RWPE2 (cell line): ENCODE results near the gene SLC39A7.

Source experiments
- ATAC-seq: fragments of 200-7000 bp; cut with Tn5 transposase; 3 replicates; pipeline ENCODE4 v1.9.1; 2021; ENCODE audit warnings: low read depth
- DNase-seq: peaks from one replicate; pipeline ENCODE4 v3.0.0-alpha.2; 2020; ENCODE audit warnings: low spot score
- H3K27ac ChIP-seq: fragments of 450-650 bp; 2 replicates; pipeline ENCODE4 v1.5.1; 2017; ENCODE audit warnings: mild to moderate bottlenecking; ENCODE audit not compliant: poor library complexity, severe bottlenecking
- H3K27me3 ChIP-seq: fragments of 250-450 bp; sonication (Bioruptor Pico); 2 replicates; pipeline ENCODE4 v1.5.1; 2021; ENCODE audit warnings: mild to moderate bottlenecking, moderate library complexity; ENCODE audit not compliant: insufficient read depth, poor library complexity, severe bottlenecking
- H3K36me3 ChIP-seq: fragments of 250-450 bp; sonication (Bioruptor Pico); 2 replicates; pipeline ENCODE4 v1.5.1; 2020; ENCODE audit warnings: low read depth, mild to moderate bottlenecking, moderate library complexity
- H3K4me1 ChIP-seq: fragments of 250-450 bp; sonication (Bioruptor Pico); 2 replicates; pipeline ENCODE4 v1.5.1; 2021; ENCODE audit warnings: mild to moderate bottlenecking, moderate library complexity; ENCODE audit not compliant: insufficient read depth, poor library complexity, severe bottlenecking
- H3K4me3 ChIP-seq: fragments of 250-450 bp; sonication (Bioruptor Pico); 2 replicates; pipeline ENCODE4 v1.5.1; 2021; ENCODE audit warnings: mild to moderate bottlenecking, moderate library complexity; ENCODE audit not compliant: severe bottlenecking
- H3K9me3 ChIP-seq: fragments of 250-450 bp; sonication (Bioruptor Pico); 2 replicates; pipeline ENCODE4 v1.5.1; 2021; ENCODE audit warnings: mild to moderate bottlenecking, moderate library complexity; ENCODE audit not compliant: severe bottlenecking
- TF ChIP-seq, protein P1 (sequence below): fragments of 450-650 bp; IDR thresholded peaks from one replicate; pipeline ENCODE4 v1.5.1; 2017; ENCODE audit warnings: mild to moderate bottlenecking, moderate library complexity; ENCODE audit not compliant: poor library complexity, severe bottlenecking

SLC39A7 gene

DNA sequence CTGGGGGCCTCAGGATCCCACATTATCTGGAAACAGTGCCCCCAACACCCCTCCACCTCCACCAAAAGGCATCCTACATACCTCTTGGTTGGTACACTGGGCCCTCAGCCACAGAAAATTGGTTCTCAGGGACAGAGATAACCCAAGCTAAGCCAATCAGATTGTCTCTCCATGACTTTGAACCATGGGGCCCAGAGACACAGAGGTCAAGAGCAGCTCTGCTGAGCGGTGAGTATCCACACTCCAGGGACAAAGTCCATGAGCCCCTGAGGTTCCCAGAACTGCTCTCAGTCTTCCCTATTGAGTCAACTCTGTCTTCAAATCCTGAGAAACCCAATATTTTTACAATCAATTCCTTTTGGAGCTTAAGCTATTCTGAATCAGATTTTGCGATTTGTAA is 43.7 kb upstream of the SLC39A7 start:
- ATAC-seq (no peak), DNase-seq (no peak)
- H3K4me1 ChIP-seq, result peaks cover 6% of the 10 kb centered on the region
- no peaks in the 10 kb centered on the region for H3K9me3 ChIP-seq
- H3K27ac ChIP-seq, result no peak overlapping the region
- no peak overlapping the region for H3K4me3 ChIP-seq
- TF ChIP-seq, protein P1, sequence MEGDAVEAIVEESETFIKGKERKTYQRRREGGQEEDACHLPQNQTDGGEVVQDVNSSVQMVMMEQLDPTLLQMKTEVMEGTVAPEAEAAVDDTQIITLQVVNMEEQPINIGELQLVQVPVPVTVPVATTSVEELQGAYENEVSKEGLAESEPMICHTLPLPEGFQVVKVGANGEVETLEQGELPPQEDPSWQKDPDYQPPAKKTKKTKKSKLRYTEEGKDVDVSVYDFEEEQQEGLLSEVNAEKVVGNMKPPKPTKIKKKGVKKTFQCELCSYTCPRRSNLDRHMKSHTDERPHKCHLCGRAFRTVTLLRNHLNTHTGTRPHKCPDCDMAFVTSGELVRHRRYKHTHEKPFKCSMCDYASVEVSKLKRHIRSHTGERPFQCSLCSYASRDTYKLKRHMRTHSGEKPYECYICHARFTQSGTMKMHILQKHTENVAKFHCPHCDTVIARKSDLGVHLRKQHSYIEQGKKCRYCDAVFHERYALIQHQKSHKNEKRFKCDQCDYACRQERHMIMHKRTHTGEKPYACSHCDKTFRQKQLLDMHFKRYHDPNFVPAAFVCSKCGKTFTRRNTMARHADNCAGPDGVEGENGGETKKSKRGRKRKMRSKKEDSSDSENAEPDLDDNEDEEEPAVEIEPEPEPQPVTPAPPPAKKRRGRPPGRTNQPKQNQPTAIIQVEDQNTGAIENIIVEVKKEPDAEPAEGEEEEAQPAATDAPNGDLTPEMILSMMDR, result no peak
- no peaks in the 10 kb centered on the region for H3K27me3 ChIP-seq
- H3K36me3 ChIP-seq, result no peaks in the 10 kb centered on the region

DNA sequence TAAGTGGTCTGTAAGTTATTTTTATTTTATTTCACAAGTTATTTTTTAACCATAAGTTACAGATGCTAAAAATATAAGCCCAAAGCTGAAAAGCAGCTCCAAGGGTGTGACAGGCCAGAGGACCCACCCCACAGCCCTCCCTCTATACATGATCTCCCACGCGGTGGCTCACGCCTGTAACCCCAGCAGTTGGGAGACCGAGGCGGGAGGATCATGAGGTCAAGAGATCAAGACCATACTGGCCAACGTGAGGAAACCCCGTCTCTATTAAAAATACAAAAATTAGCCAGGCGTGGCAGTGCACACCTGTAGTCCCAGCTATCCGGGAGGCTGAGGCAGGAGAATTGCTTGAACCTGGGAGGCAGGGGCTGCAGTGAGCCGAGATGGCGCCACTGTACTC is 40.6 kb upstream of the SLC39A7 start:
- Histone ChIP-seq H3K4me1 (peaks cover 6% of the 10 kb centered on the region), H3K27ac (no peak overlapping the region), H3K36me3 (no peaks in the 10 kb centered on the region), H3K27me3 (no peaks in the 10 kb centered on the region), H3K4me3 (no peak overlapping the region), H3K9me3 (no peaks in the 10 kb centered on the region)
- ATAC-seq, result no peak
- TF ChIP-seq, protein P1, result no peak
- DNase-seq, result no peak

DNA sequence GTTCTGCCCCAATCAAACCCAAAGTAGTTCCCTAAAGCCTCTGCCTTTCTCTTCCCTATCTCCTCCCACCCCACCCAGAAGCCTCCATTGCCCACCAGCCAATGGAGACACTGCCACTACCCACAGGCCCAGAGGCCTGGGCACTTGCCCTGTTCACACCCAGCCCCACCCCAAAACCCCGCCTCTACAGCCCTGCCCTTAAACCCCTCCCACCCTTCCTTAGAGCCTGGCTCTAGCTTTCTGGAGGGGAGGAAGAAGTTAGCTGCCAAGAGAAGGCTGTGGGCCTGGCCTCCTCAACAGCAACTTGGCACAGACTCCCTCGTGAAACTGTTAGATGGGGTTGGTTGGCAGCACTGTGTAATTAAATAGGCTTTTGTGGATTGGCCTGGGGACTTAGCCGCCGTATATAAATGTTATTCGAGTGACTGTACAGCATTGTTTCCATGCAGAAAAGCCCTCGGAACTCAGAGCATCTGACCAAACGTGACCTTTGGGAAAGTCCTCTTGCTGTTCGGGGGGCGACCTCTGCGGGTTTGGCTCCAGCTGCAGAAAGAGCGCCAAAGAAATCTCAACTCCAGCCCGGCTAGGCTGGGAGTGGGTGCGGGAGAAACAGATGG is 39.8 kb upstream of the SLC39A7 start:
- Histone ChIP-seq H3K4me3 (no peak overlapping the region), H3K9me3 (no peaks in the 10 kb centered on the region), H3K27ac (no peak overlapping the region), H3K27me3 (no peaks in the 10 kb centered on the region), H3K36me3 (no peaks in the 10 kb centered on the region), H3K4me1 (peaks cover 6% of the 10 kb centered on the region)
- ATAC-seq (peak; percentile 64), DNase-seq (peak; percentile 37)
- TF ChIP-seq, protein P1, result no peak

DNA sequence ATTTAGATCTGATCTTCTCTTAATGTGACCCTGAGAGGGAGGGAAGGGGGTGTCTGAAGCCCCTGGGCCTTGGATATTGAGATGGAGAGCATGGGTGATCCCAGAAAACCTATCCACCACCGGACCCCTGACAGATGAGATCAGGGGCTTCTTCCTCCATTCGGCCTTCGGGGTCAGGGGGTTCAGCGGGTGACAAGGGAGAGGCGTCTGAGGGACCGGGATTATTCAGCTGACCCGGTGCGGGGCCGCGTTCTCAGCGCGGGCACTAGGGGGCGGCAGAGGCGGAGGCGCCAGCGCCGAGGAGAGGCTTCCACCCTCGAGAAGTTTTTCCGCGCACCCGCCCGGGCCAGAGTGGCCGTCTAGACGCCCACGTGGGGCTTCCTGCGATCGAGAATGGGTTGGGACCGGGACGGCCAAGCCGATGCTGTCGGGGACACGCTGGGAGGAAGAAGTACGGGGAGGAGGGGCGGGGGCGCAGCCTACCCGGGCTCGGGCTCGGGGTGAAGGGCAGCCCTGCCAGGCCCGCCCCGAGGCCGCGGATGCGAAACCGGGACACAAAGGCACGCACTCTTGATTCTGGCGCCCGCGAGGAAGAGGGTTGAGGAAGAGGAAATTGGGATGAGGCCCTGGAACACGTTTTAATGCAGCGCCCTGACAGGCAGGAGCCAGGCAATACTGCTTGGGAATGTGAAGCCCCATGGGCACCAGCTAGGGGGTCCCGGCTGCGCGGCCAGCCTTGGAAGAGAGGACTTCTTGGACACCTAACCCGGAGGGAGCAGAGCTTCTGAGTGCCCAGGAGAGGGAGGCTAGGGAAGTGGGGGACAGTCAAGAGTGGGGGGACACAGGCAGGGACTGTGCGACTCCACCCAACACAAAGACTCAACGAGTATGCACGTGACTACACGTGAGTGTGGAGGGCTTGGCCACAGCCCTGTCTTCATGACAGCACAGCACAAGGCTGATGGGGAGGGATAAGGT is 39.0 kb upstream of the SLC39A7 start:
- Histone ChIP-seq H3K27me3 (no peaks in the 10 kb centered on the region), H3K9me3 (no peaks in the 10 kb centered on the region), H3K4me3 (peak overlapping the region; percentile 32), H3K36me3 (no peaks in the 10 kb centered on the region), H3K4me1 (peaks cover 6% of the 10 kb centered on the region), H3K27ac (no peak overlapping the region)
- TF ChIP-seq, protein P1, result peak; percentile 97
- peak; percentile 54 for DNase-seq
- peak; percentile 73 for ATAC-seq
